WTC11 (cell line): ENCODE data around the gene PLPP1.
A peak's percentile ranks its signal among the peaks of the same experiment; 100 is the strongest.

ENCODE experiments used
- CREB1 ChIP-seq: sonication (generic); formaldehyde crosslinking; IDR thresholded peaks from 2 replicates; pipeline ENCODE4 v1.8.0; 2023; ENCODE audit warnings: mild to moderate bottlenecking, missing genetic modification reagents
- ETV6 ChIP-seq: sonication (generic); formaldehyde crosslinking; IDR thresholded peaks from 2 replicates; pipeline ENCODE4 v1.8.1; 2022; ENCODE audit warnings: mild to moderate bottlenecking, missing genetic modification reagents
- ZNF512 ChIP-seq: sonication (generic); formaldehyde crosslinking; IDR thresholded peaks from 2 replicates; pipeline ENCODE4 v1.8.1; 2022; ENCODE audit warnings: missing genetic modification reagents, borderline replicate concordance

GRCh38 chr5:55533521-55534435 lies 986 bp downstream of the PLPP1 start:
- TF ChIP-seq CREB1 (CRISPR knock-in tag), result 0 out of 2 replicates have a peak, but pooled peaks have one; percentile 14
- TF ChIP-seq ETV6 (CRISPR knock-in tag), result no peak
- no peak for TF ChIP-seq ZNF512 (CRISPR knock-in tag)
